Measurements from ENCODE around the gene ACAP1. TPM values are rescaled to one million over a fixed set of nuclear protein-coding genes. Genes with fewer than 3 reads are reported as not detected.

ACAP1 gene
- total RNA-seq, 1 experiment from 2014 or later: 58.6 TPM

DNA sequence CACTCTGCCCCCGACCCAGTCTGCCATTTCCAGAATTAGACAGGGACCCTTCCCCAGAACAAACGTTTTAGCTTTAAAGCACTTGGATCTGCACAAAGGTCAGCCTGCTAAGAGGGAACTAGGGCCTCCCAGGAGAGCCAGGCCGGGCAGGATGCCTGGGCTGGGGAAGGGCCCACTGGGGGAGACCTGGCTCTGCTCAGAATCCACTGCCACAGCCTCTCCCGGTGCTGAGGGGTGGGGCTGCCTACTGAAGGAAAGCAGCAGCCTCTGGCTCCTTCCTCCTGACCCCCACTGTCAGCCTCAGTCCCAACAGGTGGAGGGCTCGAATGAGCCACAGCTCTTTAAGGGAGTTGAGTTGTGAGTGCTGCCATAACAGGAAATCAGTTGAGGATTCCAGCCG lies 43.6 kb upstream of the ACAP1 start:
- TF ChIP-seq ATF1 (CRISPR knock-in tag; IDR thresholded peaks at IDR 0.05) (no peak), FOXK1 (CRISPR knock-in tag; IDR thresholded peaks at IDR 0.05) (no peak), TEAD4 (CRISPR knock-in tag; IDR thresholded peaks at IDR 0.05) (no peak), ZNF121 (CRISPR knock-in tag; IDR thresholded peaks at IDR 0.05) (no peak), ZNF232 (CRISPR knock-in tag; IDR thresholded peaks at IDR 0.05) (no peak), SOX15 (CRISPR knock-in tag; IDR thresholded peaks at IDR 0.05) (no peak), GABPB1 (CRISPR knock-in tag; IDR thresholded peaks at IDR 0.05) (no peak), ZNF317 (CRISPR knock-in tag; IDR thresholded peaks at IDR 0.05; ENCODE audit: borderline replicate concordance, low read depth) (no peak)
- TF ChIP-seq, protein P1, sequence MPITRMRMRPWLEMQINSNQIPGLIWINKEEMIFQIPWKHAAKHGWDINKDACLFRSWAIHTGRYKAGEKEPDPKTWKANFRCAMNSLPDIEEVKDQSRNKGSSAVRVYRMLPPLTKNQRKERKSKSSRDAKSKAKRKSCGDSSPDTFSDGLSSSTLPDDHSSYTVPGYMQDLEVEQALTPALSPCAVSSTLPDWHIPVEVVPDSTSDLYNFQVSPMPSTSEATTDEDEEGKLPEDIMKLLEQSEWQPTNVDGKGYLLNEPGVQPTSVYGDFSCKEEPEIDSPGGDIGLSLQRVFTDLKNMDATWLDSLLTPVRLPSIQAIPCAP (CRISPR knock-in tag; IDR thresholded peaks at IDR 0.05): no peak
- TF ChIP-seq, protein P2, sequence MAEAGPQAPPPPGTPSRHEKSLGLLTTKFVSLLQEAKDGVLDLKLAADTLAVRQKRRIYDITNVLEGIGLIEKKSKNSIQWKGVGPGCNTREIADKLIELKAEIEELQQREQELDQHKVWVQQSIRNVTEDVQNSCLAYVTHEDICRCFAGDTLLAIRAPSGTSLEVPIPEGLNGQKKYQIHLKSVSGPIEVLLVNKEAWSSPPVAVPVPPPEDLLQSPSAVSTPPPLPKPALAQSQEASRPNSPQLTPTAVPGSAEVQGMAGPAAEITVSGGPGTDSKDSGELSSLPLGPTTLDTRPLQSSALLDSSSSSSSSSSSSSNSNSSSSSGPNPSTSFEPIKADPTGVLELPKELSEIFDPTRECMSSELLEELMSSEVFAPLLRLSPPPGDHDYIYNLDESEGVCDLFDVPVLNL (CRISPR knock-in tag; IDR thresholded peaks at IDR 0.05; ENCODE audit: borderline replicate concordance, low read depth): no peak
- TF ChIP-seq, protein P3, sequence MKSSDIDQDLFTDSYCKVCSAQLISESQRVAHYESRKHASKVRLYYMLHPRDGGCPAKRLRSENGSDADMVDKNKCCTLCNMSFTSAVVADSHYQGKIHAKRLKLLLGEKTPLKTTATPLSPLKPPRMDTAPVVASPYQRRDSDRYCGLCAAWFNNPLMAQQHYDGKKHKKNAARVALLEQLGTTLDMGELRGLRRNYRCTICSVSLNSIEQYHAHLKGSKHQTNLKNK (CRISPR knock-in tag; IDR thresholded peaks at IDR 0.05): no peak
- TF ChIP-seq, protein P4, sequence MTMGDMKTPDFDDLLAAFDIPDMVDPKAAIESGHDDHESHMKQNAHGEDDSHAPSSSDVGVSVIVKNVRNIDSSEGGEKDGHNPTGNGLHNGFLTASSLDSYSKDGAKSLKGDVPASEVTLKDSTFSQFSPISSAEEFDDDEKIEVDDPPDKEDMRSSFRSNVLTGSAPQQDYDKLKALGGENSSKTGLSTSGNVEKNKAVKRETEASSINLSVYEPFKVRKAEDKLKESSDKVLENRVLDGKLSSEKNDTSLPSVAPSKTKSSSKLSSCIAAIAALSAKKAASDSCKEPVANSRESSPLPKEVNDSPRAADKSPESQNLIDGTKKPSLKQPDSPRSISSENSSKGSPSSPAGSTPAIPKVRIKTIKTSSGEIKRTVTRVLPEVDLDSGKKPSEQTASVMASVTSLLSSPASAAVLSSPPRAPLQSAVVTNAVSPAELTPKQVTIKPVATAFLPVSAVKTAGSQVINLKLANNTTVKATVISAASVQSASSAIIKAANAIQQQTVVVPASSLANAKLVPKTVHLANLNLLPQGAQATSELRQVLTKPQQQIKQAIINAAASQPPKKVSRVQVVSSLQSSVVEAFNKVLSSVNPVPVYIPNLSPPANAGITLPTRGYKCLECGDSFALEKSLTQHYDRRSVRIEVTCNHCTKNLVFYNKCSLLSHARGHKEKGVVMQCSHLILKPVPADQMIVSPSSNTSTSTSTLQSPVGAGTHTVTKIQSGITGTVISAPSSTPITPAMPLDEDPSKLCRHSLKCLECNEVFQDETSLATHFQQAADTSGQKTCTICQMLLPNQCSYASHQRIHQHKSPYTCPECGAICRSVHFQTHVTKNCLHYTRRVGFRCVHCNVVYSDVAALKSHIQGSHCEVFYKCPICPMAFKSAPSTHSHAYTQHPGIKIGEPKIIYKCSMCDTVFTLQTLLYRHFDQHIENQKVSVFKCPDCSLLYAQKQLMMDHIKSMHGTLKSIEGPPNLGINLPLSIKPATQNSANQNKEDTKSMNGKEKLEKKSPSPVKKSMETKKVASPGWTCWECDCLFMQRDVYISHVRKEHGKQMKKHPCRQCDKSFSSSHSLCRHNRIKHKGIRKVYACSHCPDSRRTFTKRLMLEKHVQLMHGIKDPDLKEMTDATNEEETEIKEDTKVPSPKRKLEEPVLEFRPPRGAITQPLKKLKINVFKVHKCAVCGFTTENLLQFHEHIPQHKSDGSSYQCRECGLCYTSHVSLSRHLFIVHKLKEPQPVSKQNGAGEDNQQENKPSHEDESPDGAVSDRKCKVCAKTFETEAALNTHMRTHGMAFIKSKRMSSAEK (CRISPR knock-in tag; IDR thresholded peaks at IDR 0.05; ENCODE audit: borderline replicate concordance): no peak
- TF ChIP-seq, protein P5, sequence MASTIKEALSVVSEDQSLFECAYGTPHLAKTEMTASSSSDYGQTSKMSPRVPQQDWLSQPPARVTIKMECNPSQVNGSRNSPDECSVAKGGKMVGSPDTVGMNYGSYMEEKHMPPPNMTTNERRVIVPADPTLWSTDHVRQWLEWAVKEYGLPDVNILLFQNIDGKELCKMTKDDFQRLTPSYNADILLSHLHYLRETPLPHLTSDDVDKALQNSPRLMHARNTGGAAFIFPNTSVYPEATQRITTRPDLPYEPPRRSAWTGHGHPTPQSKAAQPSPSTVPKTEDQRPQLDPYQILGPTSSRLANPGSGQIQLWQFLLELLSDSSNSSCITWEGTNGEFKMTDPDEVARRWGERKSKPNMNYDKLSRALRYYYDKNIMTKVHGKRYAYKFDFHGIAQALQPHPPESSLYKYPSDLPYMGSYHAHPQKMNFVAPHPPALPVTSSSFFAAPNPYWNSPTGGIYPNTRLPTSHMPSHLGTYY (CRISPR knock-in tag; IDR thresholded peaks at IDR 0.05): no peak
- TF ChIP-seq, protein P6, sequence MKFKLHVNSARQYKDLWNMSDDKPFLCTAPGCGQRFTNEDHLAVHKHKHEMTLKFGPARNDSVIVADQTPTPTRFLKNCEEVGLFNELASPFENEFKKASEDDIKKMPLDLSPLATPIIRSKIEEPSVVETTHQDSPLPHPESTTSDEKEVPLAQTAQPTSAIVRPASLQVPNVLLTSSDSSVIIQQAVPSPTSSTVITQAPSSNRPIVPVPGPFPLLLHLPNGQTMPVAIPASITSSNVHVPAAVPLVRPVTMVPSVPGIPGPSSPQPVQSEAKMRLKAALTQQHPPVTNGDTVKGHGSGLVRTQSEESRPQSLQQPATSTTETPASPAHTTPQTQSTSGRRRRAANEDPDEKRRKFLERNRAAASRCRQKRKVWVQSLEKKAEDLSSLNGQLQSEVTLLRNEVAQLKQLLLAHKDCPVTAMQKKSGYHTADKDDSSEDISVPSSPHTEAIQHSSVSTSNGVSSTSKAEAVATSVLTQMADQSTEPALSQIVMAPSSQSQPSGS (CRISPR knock-in tag; IDR thresholded peaks at IDR 0.05; ENCODE audit: borderline replicate concordance, low read depth): no peak
- TF ChIP-seq, protein P7, sequence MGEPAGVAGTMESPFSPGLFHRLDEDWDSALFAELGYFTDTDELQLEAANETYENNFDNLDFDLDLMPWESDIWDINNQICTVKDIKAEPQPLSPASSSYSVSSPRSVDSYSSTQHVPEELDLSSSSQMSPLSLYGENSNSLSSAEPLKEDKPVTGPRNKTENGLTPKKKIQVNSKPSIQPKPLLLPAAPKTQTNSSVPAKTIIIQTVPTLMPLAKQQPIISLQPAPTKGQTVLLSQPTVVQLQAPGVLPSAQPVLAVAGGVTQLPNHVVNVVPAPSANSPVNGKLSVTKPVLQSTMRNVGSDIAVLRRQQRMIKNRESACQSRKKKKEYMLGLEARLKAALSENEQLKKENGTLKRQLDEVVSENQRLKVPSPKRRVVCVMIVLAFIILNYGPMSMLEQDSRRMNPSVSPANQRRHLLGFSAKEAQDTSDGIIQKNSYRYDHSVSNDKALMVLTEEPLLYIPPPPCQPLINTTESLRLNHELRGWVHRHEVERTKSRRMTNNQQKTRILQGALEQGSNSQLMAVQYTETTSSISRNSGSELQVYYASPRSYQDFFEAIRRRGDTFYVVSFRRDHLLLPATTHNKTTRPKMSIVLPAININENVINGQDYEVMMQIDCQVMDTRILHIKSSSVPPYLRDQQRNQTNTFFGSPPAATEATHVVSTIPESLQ (CRISPR knock-in tag; IDR thresholded peaks at IDR 0.05): no peak
- TF ChIP-seq, protein P8, sequence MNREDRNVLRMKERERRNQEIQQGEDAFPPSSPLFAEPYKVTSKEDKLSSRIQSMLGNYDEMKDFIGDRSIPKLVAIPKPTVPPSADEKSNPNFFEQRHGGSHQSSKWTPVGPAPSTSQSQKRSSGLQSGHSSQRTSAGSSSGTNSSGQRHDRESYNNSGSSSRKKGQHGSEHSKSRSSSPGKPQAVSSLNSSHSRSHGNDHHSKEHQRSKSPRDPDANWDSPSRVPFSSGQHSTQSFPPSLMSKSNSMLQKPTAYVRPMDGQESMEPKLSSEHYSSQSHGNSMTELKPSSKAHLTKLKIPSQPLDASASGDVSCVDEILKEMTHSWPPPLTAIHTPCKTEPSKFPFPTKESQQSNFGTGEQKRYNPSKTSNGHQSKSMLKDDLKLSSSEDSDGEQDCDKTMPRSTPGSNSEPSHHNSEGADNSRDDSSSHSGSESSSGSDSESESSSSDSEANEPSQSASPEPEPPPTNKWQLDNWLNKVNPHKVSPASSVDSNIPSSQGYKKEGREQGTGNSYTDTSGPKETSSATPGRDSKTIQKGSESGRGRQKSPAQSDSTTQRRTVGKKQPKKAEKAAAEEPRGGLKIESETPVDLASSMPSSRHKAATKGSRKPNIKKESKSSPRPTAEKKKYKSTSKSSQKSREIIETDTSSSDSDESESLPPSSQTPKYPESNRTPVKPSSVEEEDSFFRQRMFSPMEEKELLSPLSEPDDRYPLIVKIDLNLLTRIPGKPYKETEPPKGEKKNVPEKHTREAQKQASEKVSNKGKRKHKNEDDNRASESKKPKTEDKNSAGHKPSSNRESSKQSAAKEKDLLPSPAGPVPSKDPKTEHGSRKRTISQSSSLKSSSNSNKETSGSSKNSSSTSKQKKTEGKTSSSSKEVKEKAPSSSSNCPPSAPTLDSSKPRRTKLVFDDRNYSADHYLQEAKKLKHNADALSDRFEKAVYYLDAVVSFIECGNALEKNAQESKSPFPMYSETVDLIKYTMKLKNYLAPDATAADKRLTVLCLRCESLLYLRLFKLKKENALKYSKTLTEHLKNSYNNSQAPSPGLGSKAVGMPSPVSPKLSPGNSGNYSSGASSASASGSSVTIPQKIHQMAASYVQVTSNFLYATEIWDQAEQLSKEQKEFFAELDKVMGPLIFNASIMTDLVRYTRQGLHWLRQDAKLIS (CRISPR knock-in tag; IDR thresholded peaks at IDR 0.05; ENCODE audit: borderline replicate concordance): no peak
- Mint-ChIP-seq H3K27ac (no peak overlapping the region), H3K36me3 (no peaks in the 10 kb centered on the region; the same call in 1 of the 2 replicates), H3K4me3 (no peak overlapping the region), H3K9me3 (no peaks in the 10 kb centered on the region), H3K27me3 (ENCODE audit: low read depth) (peaks cover 52% of the 10 kb centered on the region), H3K4me1 (peaks cover 33% of the 10 kb centered on the region)
- ChIA-PET POLR2A (no interaction called here), CTCF (interaction anchor here (1.0 to 5.4 kb wide), 4 partner anchors 12 to 78 kb away, joined by 3 to 61 read pairs (median 4); partner anchors contain the start of gene SLC2A4)
- DNase-seq (ENCODE audit: low spot score) (no peak), ATAC-seq (no peak)
